HG03060 (cell line): Measurements from ENCODE around the gene TMEM196.

Experiments
- ATAC-seq: cut with Tn5 transposase; IDR thresholded peaks from one replicate; pipeline ENCODE4 v1.9.1; 2021; ENCODE audit warnings: low read depth, moderate number of reproducible peaks; ENCODE audit not compliant: unreplicated experiment

TMEM196 gene

DNA sequence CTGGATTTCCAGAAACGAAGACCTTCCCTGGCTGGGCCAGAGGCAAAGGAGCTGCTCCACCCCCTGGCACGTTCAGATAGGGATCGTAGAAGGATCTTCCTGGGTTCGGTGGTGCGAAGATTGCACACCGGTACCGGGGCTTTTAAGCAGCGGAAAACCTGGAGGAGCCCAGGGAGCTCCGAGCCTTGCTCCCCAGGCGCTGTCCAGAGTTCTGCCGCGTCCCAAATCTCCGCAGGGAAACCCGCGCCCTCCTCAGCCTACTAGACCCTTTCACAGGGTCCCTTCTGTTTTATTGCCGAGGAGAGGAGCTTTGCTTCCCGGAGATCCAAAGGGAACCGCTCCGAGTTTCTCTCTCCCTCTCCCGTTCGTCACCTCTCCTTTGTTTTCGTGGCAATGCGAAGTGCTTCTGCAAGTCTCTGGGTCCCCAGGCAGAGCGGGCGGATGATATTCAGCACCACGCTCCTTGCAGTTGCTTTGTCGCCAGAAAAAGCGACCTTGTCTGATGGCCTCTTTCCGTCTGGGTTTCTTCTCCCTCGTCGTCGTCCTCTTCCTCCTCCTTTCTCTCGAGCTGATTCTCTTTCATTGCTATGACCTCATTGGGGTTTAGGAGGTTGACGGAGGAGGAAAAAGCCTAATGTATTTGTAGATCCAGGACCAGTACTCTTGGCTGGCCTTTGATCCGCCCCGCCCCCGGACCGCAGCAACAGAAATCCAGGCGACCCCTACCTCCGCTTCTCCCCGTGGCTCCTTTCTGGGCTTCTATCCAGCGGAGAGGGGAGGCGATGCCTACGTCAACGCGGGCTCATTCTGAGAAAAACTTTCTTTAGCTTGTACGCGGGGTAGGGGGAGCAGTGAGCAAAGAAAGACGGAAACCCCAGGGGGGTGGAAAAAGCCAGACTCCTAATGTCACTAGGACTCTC is at the start of gene TMEM196:
Gene TMEM196 (minus strand): TSS at position 777 of the 920 bp plus-strand sequence. CDS start 921 bp downstream, outside the sequence.
- ATAC-seq = no peak

DNA sequence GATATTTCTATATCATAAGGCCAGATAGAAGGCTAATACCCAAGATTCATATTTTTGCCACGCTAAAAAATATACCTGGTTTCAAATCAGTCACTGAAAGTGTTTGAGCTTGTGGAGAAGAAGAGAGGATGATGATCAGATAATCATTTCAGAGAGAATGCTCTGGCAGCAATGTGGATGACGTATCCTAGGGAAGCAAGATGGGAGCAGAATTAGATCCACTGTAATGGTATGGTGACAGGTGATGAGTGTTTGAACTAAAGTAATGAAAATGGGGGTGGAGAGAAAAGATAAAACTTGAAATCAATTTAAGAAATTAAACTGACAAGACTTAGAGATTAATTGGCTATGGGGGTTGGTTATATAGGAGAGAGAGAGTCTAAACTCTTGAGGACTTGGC is 42.7 kb upstream of the TMEM196 start:
- no peak for ATAC-seq

DNA sequence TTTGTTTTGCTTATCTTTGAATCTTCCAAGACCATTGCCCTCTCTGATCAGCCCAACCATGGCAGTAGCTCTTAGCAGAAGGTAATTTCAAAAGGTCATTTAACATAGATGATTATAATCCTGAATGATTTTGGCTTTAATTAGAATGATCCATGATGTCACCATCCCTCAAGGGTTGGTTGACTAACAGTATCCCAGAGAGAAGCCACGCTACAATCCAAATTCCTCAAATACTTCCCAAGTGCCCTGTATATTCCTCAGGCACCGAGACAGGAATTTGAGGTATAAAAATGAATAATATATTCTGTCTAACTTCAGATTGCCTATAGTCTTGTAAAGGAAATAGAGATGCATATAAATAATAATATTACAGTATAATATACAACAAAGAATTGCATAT is 42.1 kb upstream of the TMEM196 start:
- no peak for ATAC-seq

DNA sequence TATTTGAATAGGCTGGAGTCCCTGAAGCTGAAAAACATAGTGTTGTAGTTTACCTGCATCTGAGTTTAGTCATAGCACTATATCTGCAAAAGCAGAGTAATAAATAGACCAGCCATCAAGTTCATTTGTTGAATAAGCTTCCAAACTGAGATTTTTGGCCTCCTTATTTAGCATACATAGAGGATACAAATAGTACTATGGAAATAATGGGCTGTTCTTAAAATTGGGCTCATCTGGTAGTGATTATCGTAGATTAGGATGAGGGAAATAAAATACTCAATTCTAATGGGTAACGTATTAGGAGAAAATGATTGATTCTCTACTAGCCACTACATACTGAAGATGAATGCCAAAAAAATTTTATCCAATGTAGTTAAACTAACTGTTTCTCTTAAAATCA is 41.4 kb upstream of the TMEM196 start:
- no peak for ATAC-seq

DNA sequence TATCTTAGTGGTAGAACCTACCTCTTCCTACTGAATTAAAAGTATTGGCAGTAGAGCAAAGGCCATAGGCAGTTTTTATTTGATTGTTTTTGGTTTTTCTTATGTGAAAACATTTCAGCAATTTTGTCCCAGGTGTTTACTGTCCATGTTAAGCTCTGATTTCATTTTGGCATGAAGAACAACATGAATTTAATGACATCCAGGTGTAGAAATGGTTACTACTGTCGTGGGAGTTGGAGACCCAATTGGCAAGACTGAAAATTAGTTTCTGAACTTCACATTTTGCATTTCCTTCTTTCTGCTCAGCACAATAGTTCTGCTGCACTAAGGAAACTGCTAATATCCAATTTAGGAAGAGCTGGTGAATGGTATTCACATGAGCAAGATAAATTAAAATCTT is 38.0 kb upstream of the TMEM196 start:
- ATAC-seq = no peak

DNA sequence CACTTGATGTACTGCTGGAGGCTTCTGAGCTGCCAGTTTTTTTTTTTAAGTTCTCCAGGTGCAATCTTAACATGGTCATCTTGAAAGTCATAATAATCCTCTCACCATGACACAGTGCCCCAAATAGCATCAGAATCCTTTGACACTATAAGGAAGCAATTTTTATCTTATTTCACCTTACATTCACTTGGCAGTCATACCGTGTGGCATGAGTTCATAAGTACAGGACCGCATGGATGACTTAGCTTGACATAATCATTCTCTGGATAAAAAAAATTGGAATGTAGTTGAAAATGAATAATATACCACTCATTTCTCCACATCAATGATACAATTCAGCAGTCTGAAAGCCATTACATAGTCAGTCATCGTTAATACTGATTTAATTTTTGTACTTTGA is 25.6 kb upstream of the TMEM196 start:
- ATAC-seq = no peak

DNA sequence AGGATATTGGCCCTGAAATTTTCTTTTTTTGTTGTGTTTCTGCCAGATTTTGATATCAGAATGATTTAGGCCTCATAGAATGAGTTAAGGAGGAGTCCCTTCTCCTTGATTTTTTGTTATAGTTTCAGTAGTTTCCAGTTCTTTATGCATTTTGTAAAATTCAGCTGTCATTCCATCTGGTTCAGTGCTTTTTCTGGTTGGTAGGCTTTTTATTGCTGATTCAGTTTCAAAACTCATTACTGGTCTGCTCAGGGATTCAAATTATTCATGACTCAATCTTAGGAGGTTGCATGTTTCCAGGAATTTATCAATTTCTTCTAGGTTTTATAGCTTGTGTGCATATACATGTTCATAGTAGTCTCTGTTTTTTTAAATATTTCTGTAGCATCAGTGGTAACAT is 10.1 kb upstream of the TMEM196 start:
- no peak for ATAC-seq

DNA sequence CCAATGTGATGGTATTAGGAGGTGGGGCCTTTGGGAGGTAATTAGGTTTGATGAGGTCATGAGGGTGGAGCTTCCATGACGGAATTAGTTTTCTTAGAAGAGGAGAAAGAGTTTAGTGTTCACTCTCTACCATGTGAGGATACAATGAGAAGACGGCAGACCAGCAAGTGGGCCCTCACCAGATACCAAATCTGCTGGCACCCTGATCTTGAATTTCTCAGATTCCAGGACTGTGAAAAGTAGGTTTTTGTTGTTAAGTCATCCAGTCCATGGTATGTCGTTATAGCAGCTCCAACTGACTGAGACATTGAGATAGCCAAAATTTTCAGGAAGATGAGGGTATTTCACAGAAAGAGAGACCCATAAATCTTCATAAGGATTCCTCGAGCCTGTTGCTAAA is 3.6 kb upstream of the TMEM196 start:
- no peak for ATAC-seq

DNA sequence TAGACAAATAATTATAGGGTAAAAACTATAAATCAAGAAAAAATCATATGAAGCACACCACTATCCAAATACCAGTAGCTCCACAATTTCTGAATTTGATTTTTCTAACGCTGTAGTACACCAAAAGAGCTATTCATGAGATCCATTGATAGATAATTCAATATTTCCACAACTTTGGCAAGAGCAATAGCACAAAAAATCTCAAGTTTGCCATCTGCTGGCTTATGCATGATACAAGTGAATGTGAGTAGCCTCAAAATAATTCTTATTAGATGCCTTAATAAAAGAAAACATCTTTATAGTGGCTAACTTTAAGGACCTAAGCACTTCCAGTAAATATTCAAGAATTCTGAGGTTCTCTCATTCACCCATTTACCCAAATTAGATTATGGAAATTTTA is 2.2 kb upstream of the TMEM196 start:
- no peak for ATAC-seq

DNA sequence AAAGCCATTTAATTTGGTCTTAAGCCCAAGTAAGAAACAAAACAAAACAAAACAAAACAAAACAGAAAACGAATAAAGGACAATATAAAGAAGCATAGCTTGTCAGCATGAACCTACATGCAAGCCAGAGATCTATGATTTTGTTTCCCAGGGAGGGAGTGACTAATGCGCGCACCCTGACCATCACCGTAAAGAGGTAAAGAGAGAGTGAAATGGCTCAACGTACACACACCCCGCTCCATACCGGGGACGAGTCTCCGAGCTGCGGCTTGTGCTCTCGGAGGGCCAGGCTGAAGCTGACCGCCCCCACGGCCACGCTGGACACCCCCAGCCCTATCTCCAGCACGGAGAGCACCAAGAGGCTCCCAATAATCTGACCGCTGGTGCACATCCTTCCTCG is 1.1 kb downstream of the TMEM196 start:
- no peak for ATAC-seq

DNA sequence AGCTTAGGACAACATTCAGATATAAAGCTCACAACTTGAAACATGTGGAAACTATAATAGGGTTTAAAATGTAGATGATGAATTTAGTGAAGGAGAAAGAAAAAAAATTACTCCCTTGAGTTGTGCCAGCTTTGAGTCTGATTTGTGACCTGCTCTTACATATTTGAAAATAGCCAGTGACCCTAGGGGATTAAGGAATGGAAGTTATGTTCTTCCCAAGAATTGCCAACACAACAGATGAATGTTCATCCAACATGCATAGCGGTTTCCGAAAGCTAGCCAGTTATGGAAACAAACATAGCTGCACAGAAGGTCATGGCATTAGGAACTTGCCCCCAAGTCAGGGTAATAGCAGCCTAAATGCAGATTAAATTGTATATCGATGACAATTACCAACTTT is 10.8 kb downstream of the TMEM196 start:
- no peak for ATAC-seq

DNA sequence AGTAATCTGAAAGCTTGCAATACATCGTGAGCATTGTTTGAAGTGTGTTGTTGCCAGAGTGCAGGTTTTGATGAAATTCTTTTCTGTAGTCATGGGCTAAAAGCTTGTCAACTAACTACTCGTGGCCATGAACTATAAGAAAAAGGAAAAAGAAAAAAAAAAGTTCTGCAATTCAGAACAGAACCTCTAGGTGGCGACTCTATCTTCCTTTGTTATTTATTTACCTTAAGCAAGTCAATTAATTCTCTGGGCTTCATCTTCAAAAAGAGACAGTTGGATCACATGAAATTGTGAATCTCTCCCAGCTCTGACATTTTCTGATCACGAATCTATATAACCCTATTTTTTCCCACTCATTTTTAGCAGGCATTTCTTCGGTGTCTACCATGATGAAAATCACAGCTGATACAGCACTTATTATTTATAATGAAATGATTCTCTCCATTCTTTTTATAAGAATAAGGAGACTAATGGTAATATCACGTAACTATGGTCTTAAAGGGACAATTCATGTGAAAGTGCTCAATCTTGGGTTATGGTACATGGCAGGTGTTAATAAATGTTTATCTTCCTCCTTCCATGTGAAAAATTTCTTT is 18.8 kb downstream of the TMEM196 start:
- no peak for ATAC-seq

DNA sequence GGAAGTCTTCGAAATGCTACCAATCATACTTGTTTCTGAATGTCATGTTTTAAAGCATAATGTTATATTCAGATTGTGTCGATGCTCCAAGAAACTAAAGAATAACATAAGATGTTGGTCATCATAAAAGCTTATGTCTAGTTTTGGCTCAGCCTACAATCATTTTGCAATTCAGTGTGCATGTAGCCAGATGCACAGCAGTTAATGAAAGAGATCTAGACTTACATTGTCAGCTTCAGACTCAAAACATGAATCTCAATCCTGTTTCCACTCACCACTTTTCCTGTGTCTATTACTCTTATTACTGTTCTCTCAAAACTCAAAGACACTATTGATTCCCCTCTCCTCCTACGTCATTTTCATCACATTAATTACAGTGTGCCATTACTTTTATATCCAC is 21.4 kb downstream of the TMEM196 start:
- ATAC-seq = no peak

DNA sequence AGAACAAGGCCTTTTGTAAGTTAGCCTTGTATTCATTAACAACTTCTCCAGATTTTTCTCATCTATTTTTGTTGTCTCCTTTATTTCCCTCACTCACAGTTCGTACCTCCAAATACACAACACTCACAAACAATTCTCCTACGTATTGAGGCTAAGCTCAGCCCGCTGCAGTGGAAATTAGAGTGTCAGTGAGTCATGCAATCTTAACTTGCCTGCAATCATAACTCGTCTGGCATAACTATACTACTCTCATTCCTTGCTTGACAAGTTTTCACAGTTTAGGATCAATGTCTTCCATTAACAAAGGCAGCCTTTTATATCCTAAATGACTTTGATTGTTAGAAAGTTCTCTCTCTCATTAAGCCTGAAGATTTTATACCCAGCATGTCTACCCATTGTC is 23.8 kb downstream of the TMEM196 start:
- ATAC-seq = no peak

DNA sequence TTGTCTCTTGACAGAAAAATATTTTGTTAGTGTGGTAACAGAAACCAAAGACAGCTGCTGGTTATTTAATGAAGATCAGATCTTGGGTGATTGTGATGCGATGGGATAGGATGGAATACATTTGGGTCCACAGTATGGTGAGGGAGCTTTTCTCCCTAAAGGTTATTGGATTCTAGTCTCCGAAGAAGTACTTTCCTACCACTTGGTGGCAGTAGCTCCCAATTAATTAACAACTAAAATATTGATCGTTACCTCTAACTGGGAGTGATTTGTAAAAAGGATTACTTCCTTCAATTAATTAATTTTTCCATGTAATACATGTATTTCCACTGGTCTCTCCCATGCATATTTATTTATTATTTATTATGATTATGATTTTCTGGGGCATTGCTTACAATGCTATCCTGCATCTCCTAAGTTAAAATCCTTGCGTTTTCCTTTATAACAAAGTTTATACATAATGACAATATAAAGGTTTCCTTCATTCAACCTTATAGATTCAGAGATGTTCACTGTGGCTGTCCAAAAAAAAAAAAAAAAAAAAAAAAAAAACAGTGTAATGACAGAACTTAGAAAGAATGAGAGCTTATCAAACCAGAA is 25.6 kb downstream of the TMEM196 start:
- no peak for ATAC-seq

DNA sequence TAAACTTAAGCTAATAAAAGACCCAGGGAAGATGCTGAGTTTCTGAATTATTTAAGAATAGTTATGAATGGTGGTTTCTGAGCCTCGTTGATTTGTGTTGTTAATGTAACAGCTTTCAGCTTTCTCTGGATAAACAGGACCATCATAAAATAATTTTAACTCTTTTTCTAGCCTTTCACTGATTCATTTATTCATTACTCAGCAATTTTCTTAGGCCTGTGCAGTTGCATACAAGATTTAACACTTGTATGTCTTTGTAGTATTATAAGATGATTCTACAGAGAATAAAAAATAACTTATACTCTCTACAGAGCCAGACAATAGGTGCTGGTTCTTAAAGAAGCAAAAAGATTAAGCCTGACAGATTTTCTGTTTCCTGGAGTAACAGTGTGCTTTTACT is 29.3 kb downstream of the TMEM196 start:
- ATAC-seq = no peak

DNA sequence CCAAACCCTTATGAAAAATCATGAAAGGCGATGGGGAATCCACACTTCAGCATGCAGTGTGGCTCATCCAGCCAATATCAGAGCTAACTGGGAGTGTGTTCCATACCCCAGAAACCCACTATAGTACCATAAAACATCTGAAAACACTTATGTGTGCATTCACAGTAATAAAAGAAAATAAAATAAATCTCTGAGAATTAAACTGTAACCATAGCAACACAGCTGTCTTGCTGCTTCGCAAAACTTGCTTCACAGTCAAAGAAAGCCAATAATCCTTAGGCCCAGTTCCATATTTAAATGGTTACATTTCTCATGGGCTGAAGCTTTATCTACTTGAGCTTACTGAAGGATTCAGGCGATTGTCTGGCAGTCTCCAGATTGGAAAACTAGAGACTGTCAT is 44.7 kb downstream of the TMEM196 start:
- ATAC-seq = no peak

DNA sequence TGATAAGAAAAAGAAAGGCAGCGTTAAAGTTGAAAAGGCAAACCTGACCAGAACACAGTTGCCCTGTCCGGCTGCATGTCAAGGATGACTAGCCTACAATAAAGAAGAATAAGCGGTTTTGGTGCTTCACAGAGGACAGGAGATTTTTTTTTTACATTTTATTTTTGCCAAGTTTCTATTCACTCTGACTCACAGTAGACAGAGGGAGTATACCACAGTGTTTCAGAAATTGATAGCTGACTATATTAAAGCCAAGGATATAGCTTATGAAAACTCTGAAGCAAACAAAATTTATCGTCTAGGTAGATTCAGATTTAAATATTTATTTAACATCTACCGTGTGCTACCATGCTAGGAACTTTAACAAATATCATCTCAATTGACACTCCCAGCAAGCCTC is 47.6 kb downstream of the TMEM196 start:
- ATAC-seq = no peak

DNA sequence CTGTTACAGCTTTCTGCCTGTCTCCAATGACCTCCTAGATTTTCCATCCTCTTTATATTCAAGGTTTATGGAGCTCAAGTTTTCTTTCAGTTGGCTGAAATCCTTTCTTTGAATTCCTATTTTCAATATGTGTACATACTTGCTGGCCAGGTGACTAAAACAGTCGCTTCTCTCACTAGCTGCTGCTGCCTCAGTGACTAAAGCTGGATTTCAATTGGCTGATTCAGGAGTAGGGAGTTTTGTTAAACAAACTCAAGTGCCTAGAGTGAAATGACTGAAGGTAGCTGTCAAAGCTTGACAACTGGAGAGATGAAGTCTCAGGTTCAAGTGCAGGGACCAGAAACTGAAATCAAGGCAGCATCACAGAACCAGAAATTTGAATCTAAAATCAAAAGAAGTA is 57.9 kb downstream of the TMEM196 start:
- ATAC-seq = no peak

DNA sequence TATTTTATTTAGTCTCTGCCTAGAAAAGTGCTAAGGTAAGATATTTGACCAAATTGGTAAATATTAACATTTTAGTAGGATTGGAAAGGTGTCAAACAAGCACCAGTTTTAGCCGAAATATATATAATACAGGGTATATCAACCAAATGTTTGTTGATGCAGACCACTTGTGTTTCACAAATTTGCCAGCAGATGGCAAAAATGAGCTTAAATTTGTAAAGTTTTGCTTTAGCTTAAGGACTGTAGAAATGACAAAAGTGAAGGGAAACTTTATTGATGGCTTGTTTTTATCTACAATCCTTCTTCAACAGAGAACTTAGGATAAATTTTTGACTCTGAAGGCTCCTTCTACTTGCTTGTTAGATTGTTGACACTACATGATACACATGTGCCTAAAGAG is 59.7 kb downstream of the TMEM196 start:
- ATAC-seq = no peak

DNA sequence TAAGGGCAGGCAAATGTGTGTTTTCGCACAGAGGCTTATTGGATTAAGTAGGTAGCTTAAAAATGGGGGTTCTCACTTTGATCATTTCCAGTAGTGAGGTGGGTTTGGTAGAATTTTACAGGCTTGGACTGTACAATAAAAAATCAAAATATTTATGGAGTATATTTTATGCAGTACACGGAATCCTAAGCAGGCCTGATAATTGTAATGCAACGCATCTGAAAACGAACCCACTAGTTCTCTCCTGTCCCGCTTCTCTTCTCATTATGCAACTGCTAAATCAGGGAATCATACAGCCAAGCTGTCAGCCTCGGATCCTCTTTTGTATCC is 64.2 kb downstream of the TMEM196 start:
- no peak for ATAC-seq
